Activated gamma-delta T cell (primary cell): Measurements from ENCODE around the gene BCL2L11.

Source experiments
- DNase-seq: peaks from one replicate; lab custom pipeline; 2025; lab: John Stamatoyannopoulos, UW

The BCL2L11 gene

DNA sequence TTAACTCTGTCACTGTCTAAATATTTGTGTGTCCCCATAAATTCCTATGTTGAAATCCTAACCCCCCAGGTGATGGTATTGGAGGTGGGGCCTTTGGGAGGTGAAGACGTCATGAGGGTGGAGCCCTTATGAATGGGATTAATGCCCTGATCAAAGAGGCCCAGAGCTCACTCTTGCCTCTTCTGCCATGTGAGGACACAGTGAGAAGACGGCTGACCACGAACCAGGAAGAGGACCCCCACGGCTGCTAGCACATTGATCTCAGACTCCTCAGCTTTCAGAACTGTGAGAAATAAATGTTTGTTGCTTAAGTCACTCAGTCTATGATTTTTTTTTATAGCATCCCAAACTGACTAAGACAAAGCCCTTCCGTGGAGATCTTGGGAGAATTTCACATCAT lies 71.2 kb downstream of the BCL2L11 start:
- DNase-seq, result no peak

DNA sequence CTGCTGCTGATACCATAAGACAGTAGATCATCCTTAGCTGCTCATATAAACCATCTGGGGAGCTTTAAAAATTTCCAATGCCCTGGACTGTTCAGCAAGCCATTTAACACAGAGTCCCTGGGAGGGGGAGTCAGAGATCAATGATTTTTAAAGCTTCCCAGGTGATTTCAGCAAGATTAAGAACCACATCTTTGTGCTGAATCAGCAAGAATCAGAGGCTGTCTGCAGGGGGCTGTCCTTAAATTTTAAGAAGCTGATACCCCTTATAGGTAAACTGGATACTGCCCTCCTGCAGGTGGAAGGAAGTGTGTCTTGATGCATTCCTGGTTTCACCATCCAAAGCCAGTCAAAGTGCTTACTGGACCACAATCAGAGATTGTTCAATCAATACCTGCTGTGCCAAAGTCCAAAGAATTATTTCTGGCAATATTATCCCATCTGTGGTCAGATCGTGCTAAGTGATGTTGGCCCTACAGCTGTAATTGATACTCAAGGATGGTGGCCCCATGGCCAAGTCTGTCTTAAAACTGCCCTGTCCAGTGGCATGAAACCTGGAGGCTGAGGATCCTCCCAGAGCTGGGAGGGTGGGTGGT lies 72.2 kb downstream of the BCL2L11 start:
- no peak for DNase-seq

DNA sequence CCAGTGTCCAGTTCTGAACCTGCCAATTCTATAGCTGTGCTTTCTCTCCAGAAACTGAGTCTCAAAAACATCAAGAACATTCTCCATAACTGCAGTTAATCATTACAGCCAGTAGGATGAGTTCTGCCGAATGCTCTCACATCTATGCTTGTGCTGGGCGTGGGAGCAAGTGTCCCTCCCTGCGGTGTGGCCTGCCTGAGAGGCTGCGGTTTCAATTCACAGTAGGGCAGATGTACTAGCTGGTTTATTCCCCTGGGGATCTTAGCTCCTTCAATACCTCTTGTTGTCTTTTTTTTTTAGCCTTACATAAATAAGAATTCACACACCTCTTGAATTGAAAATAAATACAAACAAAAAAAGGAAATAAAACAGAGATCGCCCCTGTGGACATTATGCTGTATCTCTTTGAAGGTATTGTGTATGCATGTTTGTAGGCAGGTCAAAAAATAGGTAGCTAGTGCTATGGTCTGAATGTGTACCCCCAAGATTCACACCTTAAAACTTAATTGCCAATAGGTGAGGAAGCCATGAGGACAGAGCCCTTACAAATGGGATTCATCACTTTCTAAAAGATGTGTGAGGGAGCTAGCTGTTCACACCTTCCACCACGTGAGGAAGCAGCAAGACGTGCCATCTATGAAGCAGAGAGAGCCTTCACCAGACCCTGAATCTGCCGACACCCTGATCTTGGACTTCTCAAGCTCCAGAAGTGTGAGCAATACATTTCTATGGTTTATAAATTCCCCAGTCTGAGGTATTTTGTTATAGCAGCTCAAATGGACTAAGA lies 74.3 kb downstream of the BCL2L11 start:
- DNase-seq, result no peak

DNA sequence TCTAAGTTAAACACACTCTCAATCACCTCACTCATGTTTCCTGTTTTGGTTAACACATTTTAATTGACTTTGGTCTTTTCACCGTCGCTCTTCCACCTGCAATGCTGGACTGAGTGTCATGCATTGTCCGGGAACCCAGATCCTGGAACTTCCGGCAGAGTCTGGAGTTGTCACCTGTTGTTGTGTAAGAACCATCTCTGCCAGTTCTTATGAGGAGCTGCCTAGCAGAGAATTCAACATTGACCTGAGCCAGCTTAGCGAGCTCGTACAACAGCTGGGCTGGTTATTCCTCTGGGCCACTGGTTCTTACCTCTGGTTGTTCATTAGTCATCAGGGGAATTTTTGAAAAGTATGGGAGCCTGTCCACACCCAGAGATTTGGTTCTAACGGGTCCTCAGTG lies 75.7 kb downstream of the BCL2L11 start:
- DNase-seq, result no peak

DNA sequence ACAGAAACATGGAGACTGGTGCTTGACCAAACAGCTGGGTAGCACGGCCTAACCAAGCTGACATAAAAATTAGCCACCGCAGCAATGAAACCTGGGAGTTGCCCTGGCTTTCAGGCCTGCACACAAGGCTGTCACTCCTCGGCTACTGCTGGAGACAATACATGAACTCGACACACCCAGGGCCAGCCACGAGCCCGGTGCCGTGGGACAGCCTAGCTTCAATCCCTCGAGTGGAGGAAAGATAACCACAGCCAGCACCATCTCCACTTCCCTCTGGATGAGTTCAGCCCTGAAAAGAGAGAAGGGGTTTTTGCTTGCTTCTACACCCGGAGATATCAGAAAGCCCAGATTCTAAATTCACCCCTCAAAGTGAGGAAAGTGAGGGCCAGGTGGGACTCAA lies 78.0 kb downstream of the BCL2L11 start:
- DNase-seq, result no peak

DNA sequence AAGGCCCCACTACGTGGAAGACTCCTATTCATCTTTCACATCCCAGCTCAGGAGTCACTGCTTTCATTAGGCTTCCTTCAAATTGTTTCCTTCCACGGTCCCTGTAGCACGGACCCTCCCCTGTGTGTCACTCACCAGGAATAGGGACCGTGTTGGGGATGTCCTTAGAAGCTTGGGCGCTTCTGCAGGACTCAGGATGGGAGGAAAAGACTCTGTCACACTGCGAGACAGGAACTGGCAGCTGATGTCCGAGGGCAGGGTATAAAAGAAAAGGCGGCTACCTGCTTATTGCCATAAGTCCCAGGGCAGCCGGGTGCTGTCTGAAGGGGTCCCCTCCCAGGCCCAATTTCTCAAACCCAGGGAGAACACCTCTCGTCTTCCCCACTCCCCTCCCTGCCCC lies 79.1 kb downstream of the BCL2L11 start:
- DNase-seq, result no peak

DNA sequence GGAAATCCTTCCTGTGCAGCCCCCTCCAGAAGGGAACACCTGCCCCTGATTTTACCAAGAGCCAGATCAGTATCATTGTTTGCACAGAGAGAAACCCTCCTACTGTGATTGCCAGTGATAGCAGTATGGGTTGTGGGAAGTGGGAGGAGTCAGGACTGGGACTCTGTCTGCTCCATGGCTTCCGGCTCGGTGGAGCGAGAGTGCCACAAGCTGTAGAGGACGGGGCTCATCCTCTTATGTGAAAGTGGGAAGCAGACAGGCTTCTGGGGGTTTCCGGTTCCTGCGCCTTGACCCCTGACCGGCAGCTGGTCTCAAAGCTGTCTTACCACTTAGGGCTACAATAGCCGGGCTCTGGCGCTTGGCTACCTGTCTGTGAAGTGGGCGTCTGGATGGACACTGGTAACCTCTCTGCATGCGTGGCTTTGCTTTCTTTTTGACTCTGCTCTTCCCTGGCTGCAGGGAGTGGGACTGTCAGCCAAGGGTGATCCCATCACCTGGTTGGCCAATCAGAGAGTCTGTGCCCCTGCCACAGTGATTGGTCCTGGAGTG lies 79.7 kb downstream of the BCL2L11 start:
- DNase-seq, result no peak

DNA sequence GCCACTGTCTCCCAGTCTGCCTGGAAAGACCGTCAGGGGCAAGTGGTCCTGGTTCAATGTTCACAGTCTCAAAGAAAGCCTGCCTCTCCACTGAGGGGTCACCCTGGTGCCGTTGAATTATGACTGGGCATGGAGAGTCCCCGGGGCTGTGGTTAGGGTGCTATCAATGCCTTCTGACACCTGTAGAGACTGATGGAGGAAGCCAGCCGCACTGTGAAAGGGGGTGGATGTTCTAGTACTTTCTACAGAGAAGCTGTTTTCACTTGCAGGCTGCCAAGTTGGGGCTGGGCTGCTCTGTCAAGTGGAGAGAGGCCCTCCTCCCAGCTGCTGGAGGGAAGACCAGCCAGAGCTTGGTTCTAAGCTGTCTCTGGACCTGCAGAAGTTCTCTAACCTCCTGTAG lies 80.5 kb downstream of the BCL2L11 start:
- DNase-seq, result no peak

DNA sequence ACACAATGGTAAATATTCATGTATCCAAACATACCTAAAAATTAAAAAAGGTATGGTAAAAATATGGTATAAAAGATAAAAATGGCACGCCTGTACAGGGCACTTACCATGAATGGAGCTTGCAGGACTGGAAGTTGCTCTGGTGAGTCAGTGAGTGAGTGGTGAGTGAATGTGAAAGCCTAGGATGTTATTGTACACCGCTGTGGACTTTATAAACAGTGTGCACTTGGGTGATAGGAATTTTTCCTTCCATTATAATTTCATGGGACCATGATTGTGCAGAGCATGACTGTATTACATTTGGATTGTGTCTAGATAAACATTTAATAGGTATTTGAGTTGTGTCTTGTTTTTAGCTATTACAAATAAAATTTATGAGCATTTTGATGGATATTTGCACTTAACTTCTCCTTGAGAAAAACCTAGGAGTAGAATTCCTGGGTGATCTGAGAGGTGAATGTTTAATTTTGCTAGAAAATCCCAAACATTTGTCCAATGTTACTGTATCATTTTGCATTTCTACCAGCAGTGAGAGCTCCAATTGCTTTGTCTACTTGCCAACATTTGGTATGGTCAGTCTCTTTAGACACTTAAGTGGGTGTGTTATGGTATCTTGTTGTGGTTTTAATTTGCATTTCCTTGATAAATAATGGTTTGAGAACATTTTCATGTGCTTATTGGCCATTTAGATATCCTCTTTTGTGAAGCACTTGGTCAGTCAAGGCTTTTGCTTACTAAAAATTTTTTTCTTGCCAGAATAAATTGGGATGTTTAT lies 81.7 kb downstream of the BCL2L11 start:
- no peak for DNase-seq

DNA sequence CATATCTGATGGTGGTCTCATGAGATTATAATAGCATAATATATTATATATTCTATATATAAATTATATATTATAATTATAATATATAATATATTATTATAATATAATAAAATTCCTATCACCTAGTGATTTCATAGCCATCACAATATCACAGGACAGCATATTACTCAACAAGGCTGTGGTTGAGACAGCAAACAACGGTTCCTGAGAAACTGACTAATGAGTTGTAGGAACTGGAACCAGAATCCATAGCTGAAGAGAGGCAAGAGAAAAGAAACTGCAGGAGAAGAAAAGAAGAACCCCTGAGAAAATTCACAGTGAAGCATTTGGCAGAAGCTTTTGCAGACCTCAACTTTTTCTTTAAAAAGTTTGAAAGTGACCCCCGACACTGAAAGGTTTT lies 84.0 kb downstream of the BCL2L11 start:
- DNase-seq, result no peak

DNA sequence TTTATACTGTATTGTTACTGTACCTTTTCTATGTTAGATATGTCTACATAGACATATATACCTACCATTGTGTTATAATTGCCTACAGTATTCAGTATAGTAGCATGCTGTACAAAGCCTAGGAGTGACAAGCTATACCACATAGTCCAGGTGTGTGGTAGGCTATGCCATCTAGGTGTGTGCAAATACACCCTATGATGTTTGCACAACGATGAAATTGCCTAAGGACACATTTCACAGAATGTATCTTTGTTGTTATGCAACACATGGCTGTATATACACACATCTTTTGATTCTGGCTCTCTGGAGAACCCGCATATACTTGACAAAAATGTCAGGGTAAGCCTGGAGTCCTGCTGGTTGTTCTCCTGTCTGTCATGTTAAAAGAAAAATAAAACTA lies 85.1 kb downstream of the BCL2L11 start:
- no peak for DNase-seq

DNA sequence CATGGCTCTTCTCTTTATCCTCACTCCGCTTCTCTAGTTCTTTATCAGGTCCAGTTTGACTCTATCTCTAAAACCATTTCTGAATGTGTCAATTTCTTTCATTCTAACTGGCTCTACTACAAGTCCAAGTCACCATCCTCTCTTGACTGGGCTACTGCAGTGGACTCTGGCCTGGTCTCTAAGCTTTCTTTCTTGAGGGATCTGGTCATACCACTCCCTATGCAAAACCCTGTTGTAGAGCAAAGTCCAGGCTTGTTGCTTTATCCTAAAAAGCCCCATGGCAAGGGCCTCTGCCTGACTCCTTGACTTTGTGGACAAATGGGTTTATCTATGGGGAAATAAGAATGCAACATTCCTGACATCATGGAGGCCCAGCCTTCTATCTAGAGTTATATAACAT lies 87.1 kb downstream of the BCL2L11 start:
- no peak for DNase-seq

DNA sequence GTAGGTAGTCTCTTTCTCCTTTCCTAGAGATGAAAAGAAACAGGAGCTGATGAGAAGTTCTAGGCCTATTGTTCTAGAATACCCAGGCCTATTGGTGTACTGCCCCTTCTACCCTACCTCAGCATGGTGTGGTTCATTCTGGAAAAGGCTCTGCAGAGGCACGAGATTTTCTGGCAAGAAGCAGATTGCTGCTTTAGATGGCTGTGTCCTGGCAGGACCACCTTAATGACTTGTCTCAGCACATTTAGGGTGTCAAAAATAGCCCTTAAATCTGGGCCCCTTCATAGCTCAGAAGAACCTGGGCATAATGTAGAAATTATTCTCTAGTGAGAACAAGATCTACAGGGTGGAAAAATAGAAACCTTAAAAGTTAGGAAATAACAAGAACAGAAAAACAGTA lies 87.9 kb downstream of the BCL2L11 start:
- no peak for DNase-seq

DNA sequence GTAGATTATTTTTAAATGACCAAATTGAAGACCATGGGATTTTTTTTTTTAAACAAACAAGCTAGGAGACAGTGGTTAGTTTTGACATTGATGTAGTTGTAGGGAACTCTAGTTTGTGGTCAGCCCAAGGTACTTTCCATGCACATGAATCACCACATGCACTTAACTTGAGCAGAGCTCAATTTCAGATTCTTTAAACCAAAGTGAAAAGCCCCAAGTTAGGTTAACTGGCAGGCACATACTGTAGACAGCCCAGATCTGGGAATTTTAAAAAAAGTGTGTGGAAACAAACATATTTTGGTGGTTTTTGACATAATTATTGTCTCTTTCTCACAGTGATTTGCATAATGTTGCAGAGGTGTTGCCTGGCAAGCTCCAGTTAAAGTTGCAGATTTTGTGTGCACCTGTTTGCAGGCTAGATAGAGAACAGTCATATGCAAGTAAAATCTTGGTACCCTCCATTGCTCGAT lies 88.4 kb downstream of the BCL2L11 start:
- DNase-seq, result no peak

DNA sequence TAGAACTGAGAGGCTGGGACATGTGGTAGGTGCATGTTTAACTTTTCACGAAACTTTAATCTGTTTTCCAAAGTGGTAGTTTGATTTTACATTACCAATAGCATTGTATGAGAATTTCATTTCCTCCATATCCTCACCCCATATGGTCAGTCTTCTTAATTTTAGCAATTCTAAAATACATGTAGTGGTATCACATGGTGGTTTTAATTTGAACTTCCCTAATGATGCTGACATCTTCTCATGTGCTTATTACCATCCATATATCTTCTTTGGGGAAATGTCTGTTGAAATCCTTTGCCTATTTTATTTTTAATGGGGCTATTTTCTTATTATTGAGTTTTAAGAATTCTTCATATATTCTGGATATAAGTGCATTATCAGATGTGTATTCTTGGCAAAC lies 89.3 kb downstream of the BCL2L11 start:
- no peak for DNase-seq

DNA sequence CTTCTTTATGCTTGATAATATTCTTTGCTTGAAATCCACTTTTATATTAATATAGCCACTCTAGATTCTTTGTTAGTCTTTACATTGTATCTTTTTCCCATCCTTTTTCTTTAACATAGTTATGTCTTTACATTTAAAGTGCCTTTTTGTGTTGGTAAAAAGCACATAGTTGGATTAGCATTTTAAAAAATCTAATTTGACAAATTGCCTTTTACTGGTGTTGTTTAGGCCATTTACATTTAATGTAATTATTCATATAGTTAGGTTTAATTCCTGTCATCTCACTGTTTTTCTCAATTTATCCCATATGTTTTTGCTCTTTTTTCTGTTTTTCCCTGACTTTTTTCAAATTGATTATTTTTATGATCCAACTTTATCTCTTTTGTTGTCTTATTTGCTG lies 93.2 kb downstream of the BCL2L11 start:
- no peak for DNase-seq

DNA sequence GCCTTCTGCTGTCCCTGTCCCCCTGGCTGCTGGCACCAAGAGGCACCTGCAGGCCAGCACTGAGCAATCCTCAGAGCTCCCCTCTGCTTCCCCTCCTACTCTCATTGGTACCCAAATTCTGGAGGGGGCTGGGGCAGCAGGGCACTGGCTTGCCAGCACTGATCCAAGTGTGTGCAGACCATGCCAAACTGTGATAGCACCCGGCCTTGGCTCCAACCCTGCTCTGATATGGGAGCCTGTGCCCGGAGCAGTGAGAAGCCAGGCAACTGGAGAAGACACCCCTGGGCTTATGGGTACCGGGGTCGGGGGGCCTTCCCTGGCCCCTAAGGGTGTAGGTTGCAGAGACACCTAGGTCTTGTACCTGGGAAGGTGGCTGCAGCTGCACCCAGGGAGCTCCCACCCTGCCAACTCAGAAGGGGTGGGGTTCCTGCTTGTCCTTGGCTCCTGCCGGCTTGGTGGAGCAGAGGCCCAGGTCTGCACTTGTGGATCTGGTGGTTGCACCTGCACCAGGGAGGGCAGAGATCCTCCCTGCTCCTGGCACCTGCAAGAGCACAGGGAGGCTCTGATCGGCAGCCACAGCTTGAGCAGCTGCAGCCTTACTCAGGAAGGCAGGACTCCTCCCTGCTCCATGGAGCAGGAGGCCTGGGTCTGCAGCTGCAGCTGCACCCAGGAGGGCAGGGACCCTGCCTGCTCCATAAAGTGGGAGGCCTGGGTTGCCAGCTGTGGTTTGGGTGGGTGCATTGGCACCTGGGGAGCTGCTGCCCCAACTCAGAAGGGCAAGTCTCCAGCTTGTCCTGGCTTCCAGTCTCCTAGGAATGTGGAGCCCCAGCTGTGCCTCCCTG lies 96.3 kb downstream of the BCL2L11 start:
- no peak for DNase-seq
